ENCODE results near the gene MLX.
A peak's percentile ranks its signal among the peaks of the same experiment; 100 is the strongest.
"Not testable (repeated sequence)": the region's sequence is repeated elsewhere in the genome, so short reads cannot be mapped to it uniquely, and the experiment has no call there.

MLX gene

DNA sequence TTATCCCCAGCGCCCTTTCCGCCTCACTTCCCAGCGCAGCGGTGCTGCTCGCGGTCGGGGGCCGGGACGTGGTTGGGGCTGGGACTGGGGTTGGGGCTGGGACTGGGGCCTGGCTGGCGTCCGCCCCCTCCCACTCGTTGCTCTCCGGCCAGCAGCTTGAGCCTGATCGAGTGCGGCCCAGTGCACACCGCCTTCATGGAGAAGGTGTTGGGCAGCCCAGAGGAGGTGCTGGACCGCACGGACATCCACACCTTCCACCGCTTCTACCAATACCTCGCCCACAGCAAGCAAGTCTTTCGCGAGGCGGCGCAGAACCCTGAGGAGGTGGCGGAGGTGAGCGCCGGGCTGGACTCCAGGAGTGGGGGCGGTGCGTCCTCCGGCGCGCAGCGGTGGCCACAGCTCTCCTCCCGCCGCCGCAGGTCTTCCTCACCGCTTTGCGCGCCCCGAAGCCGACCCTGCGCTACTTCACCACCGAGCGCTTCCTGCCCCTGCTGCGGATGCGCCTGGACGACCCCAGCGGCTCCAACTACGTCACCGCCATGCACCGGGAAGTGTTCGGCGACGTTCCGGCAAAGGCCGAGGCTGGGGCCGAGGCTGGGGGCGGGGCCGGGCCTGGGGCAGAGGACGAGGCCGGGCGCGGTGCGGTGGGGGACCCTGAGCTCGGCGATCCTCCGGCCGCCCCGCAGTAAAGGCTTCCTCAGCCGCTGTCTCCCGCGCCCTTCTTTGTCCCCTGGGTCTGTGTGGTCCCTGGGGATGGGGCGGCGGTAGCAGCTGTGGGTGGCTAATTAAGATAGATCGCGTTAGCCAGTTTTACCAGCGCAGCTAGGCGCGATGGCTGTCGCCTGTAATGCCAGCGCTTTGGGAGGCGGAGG is 12.4 kb upstream of the MLX start:
- TF ChIP-seq POLR2A (IDR thresholded peaks at IDR 0.05; ENCODE audit: extremely low read depth, insufficient read length), result peak; percentile 74
- TF ChIP-seq MYC (IDR thresholded peaks at IDR 0.05; ENCODE audit: low read depth, low read length), result no peak; the same call in 1 of the 2 replicates
- peak overlapping the region; percentile 70 for H3K4me3 ChIP-seq (ENCODE audit: low read depth, low read length)
- DNase-seq (ENCODE audit: low read depth), result peak; percentile 92

DNA sequence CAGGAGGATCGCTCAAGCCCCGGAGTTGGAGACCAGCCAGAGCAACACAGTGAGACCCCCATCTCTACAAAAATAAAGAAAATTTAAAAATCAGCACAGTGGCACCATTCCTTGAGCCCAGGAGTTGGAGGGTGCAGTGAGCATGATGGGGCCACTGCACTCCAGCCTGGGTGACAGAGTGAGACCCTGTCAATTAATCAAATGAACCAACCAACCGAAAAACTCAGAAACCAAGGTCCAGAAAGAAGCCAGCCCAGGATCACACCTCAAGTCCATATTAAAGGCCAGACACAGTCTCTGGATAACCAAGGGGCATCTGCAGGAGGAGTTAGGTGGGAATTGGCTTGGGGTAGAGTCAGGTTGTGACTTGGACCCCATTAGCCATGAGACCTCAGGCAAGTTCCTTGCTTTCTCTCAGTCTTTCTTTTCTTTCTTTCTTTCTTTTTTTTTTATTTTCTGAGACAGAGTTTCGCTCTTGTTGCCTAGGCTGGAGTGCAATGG is 11.7 kb upstream of the MLX start:
- peak overlapping the region; percentile 70 for H3K4me3 ChIP-seq (ENCODE audit: low read depth, low read length)
- DNase-seq (ENCODE audit: low read depth), result no peak
- TF ChIP-seq POLR2A (IDR thresholded peaks at IDR 0.05; ENCODE audit: extremely low read depth, insufficient read length), result no peak
- TF ChIP-seq, protein P1, sequence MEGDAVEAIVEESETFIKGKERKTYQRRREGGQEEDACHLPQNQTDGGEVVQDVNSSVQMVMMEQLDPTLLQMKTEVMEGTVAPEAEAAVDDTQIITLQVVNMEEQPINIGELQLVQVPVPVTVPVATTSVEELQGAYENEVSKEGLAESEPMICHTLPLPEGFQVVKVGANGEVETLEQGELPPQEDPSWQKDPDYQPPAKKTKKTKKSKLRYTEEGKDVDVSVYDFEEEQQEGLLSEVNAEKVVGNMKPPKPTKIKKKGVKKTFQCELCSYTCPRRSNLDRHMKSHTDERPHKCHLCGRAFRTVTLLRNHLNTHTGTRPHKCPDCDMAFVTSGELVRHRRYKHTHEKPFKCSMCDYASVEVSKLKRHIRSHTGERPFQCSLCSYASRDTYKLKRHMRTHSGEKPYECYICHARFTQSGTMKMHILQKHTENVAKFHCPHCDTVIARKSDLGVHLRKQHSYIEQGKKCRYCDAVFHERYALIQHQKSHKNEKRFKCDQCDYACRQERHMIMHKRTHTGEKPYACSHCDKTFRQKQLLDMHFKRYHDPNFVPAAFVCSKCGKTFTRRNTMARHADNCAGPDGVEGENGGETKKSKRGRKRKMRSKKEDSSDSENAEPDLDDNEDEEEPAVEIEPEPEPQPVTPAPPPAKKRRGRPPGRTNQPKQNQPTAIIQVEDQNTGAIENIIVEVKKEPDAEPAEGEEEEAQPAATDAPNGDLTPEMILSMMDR (IDR thresholded peaks at IDR 0.05; ENCODE audit: low read depth, low read length), result no peak
- TF ChIP-seq, protein P2, sequence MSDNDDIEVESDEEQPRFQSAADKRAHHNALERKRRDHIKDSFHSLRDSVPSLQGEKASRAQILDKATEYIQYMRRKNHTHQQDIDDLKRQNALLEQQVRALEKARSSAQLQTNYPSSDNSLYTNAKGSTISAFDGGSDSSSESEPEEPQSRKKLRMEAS (IDR thresholded peaks at IDR 0.05; ENCODE audit: low read depth, low read length), result no peak

DNA sequence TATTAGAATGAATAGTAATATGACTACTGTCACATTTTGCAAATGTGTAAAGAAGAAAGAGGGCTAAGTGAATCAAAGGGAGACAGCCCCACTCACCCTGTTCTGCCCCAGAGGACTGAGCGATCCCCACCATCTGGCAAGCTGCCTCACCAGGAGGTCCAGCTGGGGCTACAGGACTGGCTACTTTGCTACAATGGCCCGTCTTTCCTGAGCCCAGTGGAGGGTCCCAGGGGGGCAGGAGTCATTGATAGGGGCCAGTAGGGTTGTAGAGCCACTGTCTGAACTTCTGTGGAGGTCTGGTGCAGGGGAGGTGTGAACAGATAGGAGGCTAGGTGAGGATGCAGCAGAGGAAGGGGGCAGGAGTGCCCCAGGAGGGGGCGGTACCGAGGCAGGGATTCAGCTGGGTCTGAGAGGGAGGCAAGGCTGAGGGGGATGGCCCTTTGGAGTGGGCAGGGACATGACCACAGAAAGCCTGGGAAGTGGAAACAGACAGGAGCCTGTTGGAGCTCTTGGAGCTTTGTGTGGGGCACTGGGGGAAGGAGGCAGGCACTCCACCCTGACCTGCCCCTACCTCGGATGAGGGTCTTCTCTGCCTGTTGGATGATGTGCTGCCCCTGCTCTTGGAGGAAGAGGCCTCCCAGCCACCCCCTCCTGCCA is 10.8 kb upstream of the MLX start:
- not testable (repeated sequence) for DNase-seq (ENCODE audit: low read depth); H3K4me3 ChIP-seq (ENCODE audit: low read depth, low read length)

DNA sequence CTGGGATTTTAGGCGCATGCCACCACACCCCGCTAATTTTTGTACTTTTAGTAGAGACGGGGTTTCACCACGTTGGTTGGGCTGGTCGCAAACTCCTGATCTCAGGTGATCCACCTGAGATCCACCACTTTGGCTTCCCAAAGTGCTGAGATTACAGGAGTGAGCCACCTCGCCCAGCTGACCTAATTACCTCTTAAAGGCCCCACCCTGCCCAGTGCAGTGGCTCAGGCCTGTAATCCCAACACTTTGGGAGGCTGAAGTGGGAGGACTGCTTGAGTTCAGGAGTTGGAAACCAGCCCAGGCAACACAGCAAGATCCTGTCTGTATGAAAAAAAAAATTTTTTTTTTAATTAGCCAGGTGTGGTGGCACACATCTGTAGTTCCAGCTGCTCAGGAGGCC is 7.8 kb upstream of the MLX start:
- TF ChIP-seq POLR2A (IDR thresholded peaks at IDR 0.05; ENCODE audit: extremely low read depth, insufficient read length) (no peak), MYC (IDR thresholded peaks at IDR 0.05; ENCODE audit: low read depth, low read length) (no peak)
- TF ChIP-seq, protein P2 (IDR thresholded peaks at IDR 0.05; ENCODE audit: low read depth, low read length), result no peak
- TF ChIP-seq, protein P1 (IDR thresholded peaks at IDR 0.05; ENCODE audit: low read depth, low read length), result no peak
- DNase-seq (ENCODE audit: low read depth), result no peak
- no peak overlapping the region for H3K4me3 ChIP-seq (ENCODE audit: low read depth, low read length)

DNA sequence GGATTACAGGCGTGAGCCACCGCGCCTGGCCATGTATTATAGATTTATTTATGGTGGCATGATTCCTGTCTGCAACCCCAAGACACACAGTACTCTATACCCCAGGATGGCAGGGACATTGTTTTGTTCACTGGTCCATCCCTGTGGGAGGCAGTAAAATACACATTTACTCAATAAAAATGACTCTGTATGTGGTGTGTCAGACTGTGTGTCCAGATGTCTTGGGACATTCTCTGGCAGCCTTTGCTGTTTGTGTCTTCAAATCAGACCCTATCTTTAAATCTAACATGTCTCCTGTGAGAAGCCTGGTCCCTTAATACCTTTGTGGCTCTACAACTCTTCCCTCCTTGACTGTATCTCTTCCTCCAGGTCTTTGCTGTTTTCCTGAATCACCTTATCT is 6.7 kb upstream of the MLX start:
- no peak for DNase-seq (ENCODE audit: low read depth)
- TF ChIP-seq, protein P1 (IDR thresholded peaks at IDR 0.05; ENCODE audit: low read depth, low read length), result no peak
- TF ChIP-seq, protein P2 (IDR thresholded peaks at IDR 0.05; ENCODE audit: low read depth, low read length), result no peak
- H3K4me3 ChIP-seq (ENCODE audit: low read depth, low read length), result no peak overlapping the region

DNA sequence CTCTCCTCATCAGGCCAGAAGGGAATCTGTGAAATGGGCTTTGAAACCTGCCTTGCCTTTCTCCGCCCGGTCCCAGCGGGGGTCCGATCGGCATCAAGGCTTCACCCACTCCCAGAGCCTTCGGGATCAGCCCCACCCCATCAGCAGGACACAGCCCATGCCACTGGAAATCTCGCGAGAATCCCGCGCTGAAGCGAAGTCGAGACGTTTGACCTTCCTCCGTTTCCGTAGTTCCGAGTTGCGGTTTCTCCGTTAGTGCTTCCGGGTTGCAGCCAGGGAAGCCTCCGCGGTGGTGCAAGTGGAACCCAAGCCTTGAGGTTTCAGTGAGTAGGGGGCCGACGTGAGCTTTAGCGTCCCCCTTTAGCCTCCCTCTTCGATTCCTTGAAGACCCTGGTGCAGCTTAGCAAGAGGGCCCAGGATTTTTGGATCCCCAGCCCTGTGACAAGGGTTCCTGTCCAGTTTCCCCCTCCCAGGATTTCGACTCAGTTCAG is 5.0 kb upstream of the MLX start, which contains the start of gene COASY:
Gene COASY (plus strand): TSS at position 252 of the 491 bp plus-strand sequence. CDS start 475 bp downstream, outside the sequence.
- peak; percentile 97 for DNase-seq (ENCODE audit: low read depth)
- peak within 1 kb of the TSS; percentile 94 for H3K4me3 ChIP-seq (ENCODE audit: low read depth, low read length)
- TF ChIP-seq MYC (IDR thresholded peaks at IDR 0.05; ENCODE audit: low read depth, low read length) (peak; percentile 79), POLR2A (IDR thresholded peaks at IDR 0.05; ENCODE audit: extremely low read depth, insufficient read length) (peak; percentile 64)
- TF ChIP-seq, protein P2 (IDR thresholded peaks at IDR 0.05; ENCODE audit: low read depth, low read length), result peak; percentile 49; the same call in 1 of the 2 replicates
- TF ChIP-seq, protein P1 (IDR thresholded peaks at IDR 0.05; ENCODE audit: low read depth, low read length), result no peak

Data from NB4 (cell line).